Endometrium (tissue), 2 donors: ENCODE data around the gene RPL22.

Experiments
- FAIRE-seq: peaks from 2 replicates; lab custom pipeline; 2012; peaks lifted over from hg19 to GRCh38; lab: Jason Lieb, UNC
- donor health status: control.
- donor health status: control.

The RPL22 gene

GRCh38 chr1:6200188-6200809 is 904 bp upstream of the RPL22 start:
- FAIRE-seq: no peak

GRCh38 chr1:6198646-6199297 is 623 bp downstream of the RPL22 start:
- no peak for FAIRE-seq

- FAIRE-seq: no peak
Observed at GRCh38 chr1:6197746-6198427, 1.5 kb downstream of the RPL22 start.

- FAIRE-seq: no peak
Observed at GRCh38 chr1:6191968-6192367, 7.4 kb downstream of the RPL22 start.

GRCh38 chr1:6188466-6188865 is 10.9 kb downstream of the RPL22 start:
- FAIRE-seq: no peak

GRCh38 chr1:6185635-6186382 is 13.6 kb downstream of the RPL22 start:
- FAIRE-seq: no peak

- no peak for FAIRE-seq
Observed at GRCh38 chr1:6185151-6185550, 14.2 kb downstream of the RPL22 start.

- FAIRE-seq: no peak
Observed at GRCh38 chr1:6184083-6184783, 15.2 kb downstream of the RPL22 start.

GRCh38 chr1:6183520-6183989 is 15.8 kb downstream of the RPL22 start:
- FAIRE-seq: no peak

GRCh38 chr1:6181347-6181770 is 18.0 kb downstream of the RPL22 start:
- FAIRE-seq: no peak

- no peak for FAIRE-seq
Observed at GRCh38 chr1:6180707-6181311, 18.6 kb downstream of the RPL22 start.

GRCh38 chr1:6180268-6180706 is 19.1 kb downstream of the RPL22 start, which contains the start of gene CHD5:
Gene CHD5 (minus strand): TSS chr1:6180321. CDS start chr1:6180023, 298 bp downstream.
- FAIRE-seq: no peak

GRCh38 chr1:6179564-6180175 is 19.7 kb downstream of the RPL22 start:
- no peak for FAIRE-seq

GRCh38 chr1:6178751-6179563 is 20.4 kb downstream of the RPL22 start:
- FAIRE-seq: no peak

GRCh38 chr1:6177681-6178380 is 21.6 kb downstream of the RPL22 start:
- FAIRE-seq: no peak

- no peak for FAIRE-seq
Observed at GRCh38 chr1:6176779-6177178, 22.6 kb downstream of the RPL22 start.

- FAIRE-seq: no peak
Observed at GRCh38 chr1:6175411-6175828, 24.0 kb downstream of the RPL22 start.

- FAIRE-seq: no peak
Observed at GRCh38 chr1:6174621-6175410, 24.6 kb downstream of the RPL22 start.

- no peak for FAIRE-seq
Observed at GRCh38 chr1:6172549-6172948, 26.8 kb downstream of the RPL22 start.
